Liver (tissue), 9 donors: ENCODE measurements around the gene MBD6. TPM values are rescaled to one million over a fixed set of nuclear protein-coding genes. Genes with fewer than 3 reads are reported as not detected.

Source experiments
- DNase-seq: peaks from one replicate; pipeline ENCODE4 v3.0.0-alpha.2; 2017; ENCODE audit warnings: low spot score
- H3K27ac ChIP-seq, 2 donors: one replicate each; pipeline ENCODE4 v1.7.0; 2013; ENCODE audit warnings: inconsistent platforms in 2 of 2, low read length in 2 of 2, control low read depth in 1 of 2, low read depth in 1 of 2, mild to moderate bottlenecking in 1 of 2
- H3K27me3 ChIP-seq, 4 donors: one replicate each; pipeline versions ENCODE4 v1.6.1 to v1.7.0; 2013; ENCODE audit warnings: low read length in 3 of 4, inconsistent platforms in 1 of 4, mild to moderate bottlenecking in 1 of 4, moderate library complexity in 1 of 4; ENCODE audit not compliant: control insufficient read depth in 4 of 4, insufficient read depth in 4 of 4
- H3K36me3 ChIP-seq, 4 donors: one replicate each; pipeline versions ENCODE4 v1.6.1 to v1.7.0; 2013; ENCODE audit warnings: low read length in 3 of 4, mild to moderate bottlenecking in 3 of 4, low read depth in 1 of 4, moderate library complexity in 1 of 4; ENCODE audit not compliant: control insufficient read depth in 4 of 4, insufficient read depth in 3 of 4
- H3K4me1 ChIP-seq, 4 donors: one replicate each; pipeline versions ENCODE4 v1.6.1 to v1.7.0; 2013; ENCODE audit warnings: low read length in 3 of 4, mild to moderate bottlenecking in 3 of 4, moderate library complexity in 1 of 4; ENCODE audit not compliant: control insufficient read depth in 4 of 4, insufficient read depth in 4 of 4
- H3K4me3 ChIP-seq, 3 donors: one replicate each; pipeline versions ENCODE4 v1.6.1 to v1.7.0; 2013; ENCODE audit warnings: low read length in 3 of 3, control low read depth in 1 of 3, low read depth in 1 of 3, mild to moderate bottlenecking in 1 of 3
- H3K9ac ChIP-seq, 2 donors: one replicate each; pipeline ENCODE4 v1.7.0; 2013; ENCODE audit warnings: low read length in 2 of 2, mild to moderate bottlenecking in 2 of 2, moderate library complexity in 2 of 2, control low read depth in 1 of 2, low read depth in 1 of 2
- H3K9me3 ChIP-seq, 4 donors: one replicate each; pipeline versions ENCODE4 v1.6.1 to v1.7.0; 2013; ENCODE audit warnings: low read length in 3 of 4; ENCODE audit not compliant: control insufficient read depth in 4 of 4
- ATF3 ChIP-seq: IDR thresholded peaks from 2 replicates; pipeline ENCODE4 v1.6.1; 2016; ENCODE audit warnings: antibody characterized with exemption
- EGR1 ChIP-seq, 2 donors: IDR thresholded peaks; 2 replicates each; pipeline ENCODE4 v1.6.1; 2016 to 2018; ENCODE audit warnings: antibody characterized with exemption in 2 of 2, low read depth in 2 of 2
- FOXA1 ChIP-seq: IDR thresholded peaks from 2 replicates; pipeline ENCODE4 v1.6.1; 2016; ENCODE audit warnings: antibody characterized with exemption
- FOXA2 ChIP-seq: IDR thresholded peaks from 2 replicates; pipeline ENCODE4 v1.6.1; 2016; ENCODE audit warnings: antibody characterized with exemption
- GABPA ChIP-seq, 2 donors: IDR thresholded peaks in 1 of 2; conservative IDR thresholded peaks in 1 of 2; 2 replicates each; pipeline ENCODE4 v1.6.1; 2016; ENCODE audit warnings: antibody characterized with exemption in 2 of 2, mild to moderate bottlenecking in 1 of 2, moderate library complexity in 1 of 2
- HNF4A ChIP-seq, 2 donors: conservative IDR thresholded peaks; 2 replicates each; pipeline ENCODE4 v1.6.1; 2016; ENCODE audit warnings: antibody characterized with exemption in 2 of 2, mild to moderate bottlenecking in 2 of 2
- HNF4G ChIP-seq: IDR thresholded peaks from 2 replicates; pipeline ENCODE4 v1.6.1; 2016; ENCODE audit warnings: antibody characterized with exemption
- JUND ChIP-seq, 2 donors: IDR thresholded peaks; 2 replicates each; pipeline ENCODE4 v1.6.1; 2016; ENCODE audit warnings: antibody characterized with exemption in 2 of 2
- MAX ChIP-seq: IDR thresholded peaks from 2 replicates; pipeline ENCODE4 v1.6.1; 2016; ENCODE audit warnings: antibody characterized with exemption
- NR2F2 ChIP-seq: IDR thresholded peaks from 2 replicates; pipeline ENCODE4 v1.6.1; 2016; ENCODE audit warnings: antibody characterized with exemption
- RAD21 ChIP-seq, 2 donors: IDR thresholded peaks; 2 replicates each; pipeline ENCODE4 v1.6.1; 2016; ENCODE audit warnings: antibody characterized with exemption in 2 of 2, mild to moderate bottlenecking in 2 of 2
- REST ChIP-seq: IDR thresholded peaks from 2 replicates; pipeline ENCODE4 v1.6.1; 2016; ENCODE audit warnings: antibody characterized with exemption, mild to moderate bottlenecking
- SP1 ChIP-seq: IDR thresholded peaks from 2 replicates; pipeline ENCODE4 v1.6.1; 2018; ENCODE audit warnings: antibody characterized with exemption, mild to moderate bottlenecking
- YY1 ChIP-seq: IDR thresholded peaks from 2 replicates; pipeline ENCODE4 v1.6.1; 2016; ENCODE audit warnings: antibody characterized with exemption, mild to moderate bottlenecking
- WGBS: extraction: QIAGEN DNeasy Blood & Tissue Kit; methylation state at CpG from one replicate; pipeline ENCODE4 v1.1.7; 2013; 5-methylcytosine and 5-hydroxymethylcytosine counted together
- polyA plus RNA-seq, 2 donors: library from polyadenylated mRNA; stranded (reverse) in 1 of 2; unstranded in 1 of 2; fragments of 200-250 nt in 1 of 2; fragments of >200 nt in 1 of 2; fragmentation: Nextera tagmentation in 1 of 2; extraction: Ambion mirVana in 1 of 2; gene quantifications; one replicate each; pipeline versions ENCODE4 v1.2.1 to v1.2.3, GENCODE V29; 2013 to 2015
- total RNA-seq, 2 donors: library from RNA; depleted of rRNA; stranded (reverse); fragments of >200 nt; gene quantifications; one replicate each; pipeline ENCODE4 v1.2.3, GENCODE V29; 2014
- TF ChIP-seq, protein P1 (sequence below): fragments of 150-350 bp; IDR thresholded peaks from 2 replicates; pipeline ENCODE4 v1.5.1; 2017; ENCODE audit warnings: improper control_type of control experiment, low read depth, low read length; ENCODE audit not compliant: missing input control
- donor health status: healthy.
- donor health status: healthy.
- donor health status: healthy.
- donor health status: healthy.
- donor health status: healthy.

The MBD6 gene
- total and polyA plus RNA-seq, 4 donors: 9.9 to 20.2 (median 14.9) TPM

DNA sequence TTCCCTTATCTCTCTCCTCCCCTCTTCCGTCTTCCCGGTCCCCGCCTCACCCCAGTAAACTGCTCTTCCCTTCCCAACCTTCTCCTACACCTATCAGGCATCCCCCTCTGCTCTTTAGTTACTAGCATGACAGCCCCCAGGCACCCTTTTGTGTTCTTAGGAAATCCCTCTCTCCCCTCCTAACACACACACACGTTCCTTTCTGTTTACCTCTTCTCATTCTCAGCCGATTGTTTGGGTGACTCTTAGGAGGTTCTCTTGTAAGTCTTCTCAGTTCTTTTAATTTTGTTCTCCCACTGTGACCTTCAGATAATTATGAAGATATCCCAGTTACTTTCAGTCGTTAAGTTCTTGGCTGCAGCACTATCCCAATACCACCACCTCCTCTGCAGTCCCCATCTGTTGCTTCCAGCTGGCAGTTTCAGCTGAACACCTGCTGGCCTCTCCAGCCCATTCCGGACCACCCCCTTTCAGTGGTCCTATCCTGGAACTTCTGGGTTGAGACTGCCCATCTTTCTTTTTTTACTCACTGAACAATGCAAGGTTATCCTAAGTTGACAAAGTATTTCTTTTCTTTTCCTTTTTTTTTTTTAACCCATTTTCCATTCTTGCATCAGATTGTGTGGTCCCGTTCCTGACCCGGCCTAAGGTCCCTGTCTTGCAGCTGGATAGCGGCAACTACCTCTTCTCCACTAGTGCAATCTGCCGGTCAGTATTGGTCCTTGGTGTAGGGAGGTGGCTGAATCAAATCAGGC is 34.0 kb upstream of the MBD6 start:
- Histone ChIP-seq H3K4me3 (peak overlapping the region; percentile 76 to 94 (median 88)), H3K9ac (peak overlapping the region; percentile 66 to 93), H3K36me3 (peaks cover 5 to 28% (median 18%) of the 10 kb centered on the region in 4 donors), H3K27me3 (no peaks in the 10 kb centered on the region), H3K4me1 (peaks cover 2 to 17% (median 11%) of the 10 kb centered on the region in 4 donors), H3K27ac (peak overlapping the region; percentile 62 to 70), H3K9me3 (no peaks in the 10 kb centered on the region)
- no peak for DNase-seq
- 27% methylated on average over 11 of the region's 11 CpGs for WGBS
- TF ChIP-seq SP1 (no peak), EGR1 (IDR thresholded peaks at IDR 0.05; ENCODE audit: low read depth in 2 of 2) (no peak), FOXA2 (no peak), RAD21 (IDR thresholded peaks at IDR 0.05) (no peak), FOXA1 (no peak), MAX (no peak), JUND (IDR thresholded peaks at IDR 0.05) (no peak), HNF4A (conservative IDR thresholded peaks at IDR 0.05) (no peak), HNF4G (no peak), NR2F2 (no peak), YY1 (no peak), REST (no peak), ATF3 (no peak)

DNA sequence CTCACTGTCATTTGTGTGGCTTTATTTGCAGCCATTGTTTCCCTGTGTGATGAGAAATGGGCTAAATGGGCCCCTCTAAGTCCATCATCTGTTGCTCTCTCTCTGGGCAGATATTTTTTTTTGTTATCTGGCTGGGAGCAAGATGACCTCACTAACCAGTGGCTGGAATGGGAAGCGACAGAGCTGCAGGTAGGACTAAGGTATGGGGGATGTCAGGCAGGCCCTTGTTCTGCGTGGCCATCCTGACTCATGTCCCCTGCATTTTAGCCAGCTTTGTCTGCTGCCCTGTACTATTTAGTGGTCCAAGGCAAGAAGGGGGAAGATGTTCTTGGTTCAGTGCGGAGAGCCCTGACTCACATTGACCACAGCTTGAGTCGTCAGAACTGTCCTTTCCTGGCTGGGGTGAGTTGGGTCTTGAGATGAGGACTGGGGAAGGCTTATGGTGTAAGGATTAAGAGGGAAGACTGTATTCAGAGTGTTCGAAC is 33.4 kb upstream of the MBD6 start:
- Histone ChIP-seq H3K27ac (no peak overlapping the region), H3K9ac (peak overlapping the region in 1 of 2 donors; percentile 93), H3K9me3 (no peaks in the 10 kb centered on the region), H3K4me3 (peak overlapping the region in 2 of 3 donors; percentile 88 to 94), H3K27me3 (no peaks in the 10 kb centered on the region), H3K36me3 (peaks cover 5 to 28% (median 18%) of the 10 kb centered on the region in 4 donors), H3K4me1 (peaks cover 2 to 17% (median 11%) of the 10 kb centered on the region in 4 donors)
- TF ChIP-seq GABPA (IDR thresholded peaks at IDR 0.05 in 1 of 2, conservative IDR thresholded peaks at IDR 0.05 in 1 of 2): no peak
- TF ChIP-seq ATF3: no peak
- TF ChIP-seq SP1: no peak
- no peak for TF ChIP-seq JUND (IDR thresholded peaks at IDR 0.05)
- no peak for TF ChIP-seq HNF4A (conservative IDR thresholded peaks at IDR 0.05)
- no peak for TF ChIP-seq YY1
- no peak for TF ChIP-seq RAD21 (IDR thresholded peaks at IDR 0.05)
- TF ChIP-seq REST: no peak
- TF ChIP-seq MAX: no peak
- TF ChIP-seq, protein P1, sequence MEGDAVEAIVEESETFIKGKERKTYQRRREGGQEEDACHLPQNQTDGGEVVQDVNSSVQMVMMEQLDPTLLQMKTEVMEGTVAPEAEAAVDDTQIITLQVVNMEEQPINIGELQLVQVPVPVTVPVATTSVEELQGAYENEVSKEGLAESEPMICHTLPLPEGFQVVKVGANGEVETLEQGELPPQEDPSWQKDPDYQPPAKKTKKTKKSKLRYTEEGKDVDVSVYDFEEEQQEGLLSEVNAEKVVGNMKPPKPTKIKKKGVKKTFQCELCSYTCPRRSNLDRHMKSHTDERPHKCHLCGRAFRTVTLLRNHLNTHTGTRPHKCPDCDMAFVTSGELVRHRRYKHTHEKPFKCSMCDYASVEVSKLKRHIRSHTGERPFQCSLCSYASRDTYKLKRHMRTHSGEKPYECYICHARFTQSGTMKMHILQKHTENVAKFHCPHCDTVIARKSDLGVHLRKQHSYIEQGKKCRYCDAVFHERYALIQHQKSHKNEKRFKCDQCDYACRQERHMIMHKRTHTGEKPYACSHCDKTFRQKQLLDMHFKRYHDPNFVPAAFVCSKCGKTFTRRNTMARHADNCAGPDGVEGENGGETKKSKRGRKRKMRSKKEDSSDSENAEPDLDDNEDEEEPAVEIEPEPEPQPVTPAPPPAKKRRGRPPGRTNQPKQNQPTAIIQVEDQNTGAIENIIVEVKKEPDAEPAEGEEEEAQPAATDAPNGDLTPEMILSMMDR: no peak
- 95% methylated on average over 5 of the region's 5 CpGs for WGBS
- no peak for DNase-seq
